ENCODE results near the gene SLC30A2. TPM values are rescaled to one million over a fixed set of nuclear protein-coding genes. Genes with fewer than 3 reads are reported as not detected.

Gene SLC30A2
- total RNA-seq, 3 donors from 2014 or later = 0.16 to 1.3 (median 0.33) TPM

DNA sequence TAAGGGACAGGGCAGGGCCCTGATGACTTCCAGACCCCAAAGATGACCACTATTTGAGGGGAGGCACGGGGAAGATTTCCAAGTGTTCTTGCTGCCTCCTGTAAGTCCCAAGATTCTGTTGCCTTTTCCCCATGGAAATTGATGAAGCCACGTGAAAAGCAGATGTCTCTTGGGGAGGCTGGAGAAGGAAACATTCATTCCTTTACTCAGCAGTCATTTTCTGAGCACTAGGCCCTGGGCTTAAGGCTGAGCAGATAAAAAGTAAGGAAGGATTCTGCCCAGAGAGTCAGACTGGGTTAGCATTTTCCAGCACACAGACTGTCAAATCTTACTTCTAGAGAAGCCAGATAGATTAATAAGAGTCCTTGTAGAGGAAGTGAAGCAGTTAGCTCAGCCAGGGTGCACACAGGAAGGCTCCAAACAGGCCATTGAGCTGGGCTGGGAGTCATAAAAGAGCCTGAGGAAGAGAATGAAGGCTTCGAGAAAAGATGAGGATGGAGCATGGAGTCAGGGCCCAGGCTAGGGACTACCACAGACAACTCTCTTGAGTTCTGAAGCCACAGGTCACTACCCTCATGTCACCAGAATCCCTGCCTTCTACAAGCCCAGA is 14.2 kb downstream of the SLC30A2 start:
- no peak for DNase-seq (ENCODE audit: low spot score in 2 of 2)
- Histone ChIP-seq H3K27ac (no peak overlapping the region), H3K27me3 (no peaks in the 10 kb centered on the region), H3K4me3 (no peak overlapping the region), H3K36me3 (no peaks in the 10 kb centered on the region), H3K9me3 (no peaks in the 10 kb centered on the region), H3K4me1 (peaks cover 3% of the 10 kb centered on the region in 2 donors)
- TF ChIP-seq, protein P1, sequence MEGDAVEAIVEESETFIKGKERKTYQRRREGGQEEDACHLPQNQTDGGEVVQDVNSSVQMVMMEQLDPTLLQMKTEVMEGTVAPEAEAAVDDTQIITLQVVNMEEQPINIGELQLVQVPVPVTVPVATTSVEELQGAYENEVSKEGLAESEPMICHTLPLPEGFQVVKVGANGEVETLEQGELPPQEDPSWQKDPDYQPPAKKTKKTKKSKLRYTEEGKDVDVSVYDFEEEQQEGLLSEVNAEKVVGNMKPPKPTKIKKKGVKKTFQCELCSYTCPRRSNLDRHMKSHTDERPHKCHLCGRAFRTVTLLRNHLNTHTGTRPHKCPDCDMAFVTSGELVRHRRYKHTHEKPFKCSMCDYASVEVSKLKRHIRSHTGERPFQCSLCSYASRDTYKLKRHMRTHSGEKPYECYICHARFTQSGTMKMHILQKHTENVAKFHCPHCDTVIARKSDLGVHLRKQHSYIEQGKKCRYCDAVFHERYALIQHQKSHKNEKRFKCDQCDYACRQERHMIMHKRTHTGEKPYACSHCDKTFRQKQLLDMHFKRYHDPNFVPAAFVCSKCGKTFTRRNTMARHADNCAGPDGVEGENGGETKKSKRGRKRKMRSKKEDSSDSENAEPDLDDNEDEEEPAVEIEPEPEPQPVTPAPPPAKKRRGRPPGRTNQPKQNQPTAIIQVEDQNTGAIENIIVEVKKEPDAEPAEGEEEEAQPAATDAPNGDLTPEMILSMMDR (IDR thresholded peaks at IDR 0.05) = no peak
- TF ChIP-seq POLR2A (IDR thresholded peaks at IDR 0.05) (no peak), POLR2AphosphoS5 (IDR thresholded peaks at IDR 0.05) (no peak)
- intact Hi-C loops (cut with DNase I; ENCODE audit: low total_unique reads) = no loop called here

DNA sequence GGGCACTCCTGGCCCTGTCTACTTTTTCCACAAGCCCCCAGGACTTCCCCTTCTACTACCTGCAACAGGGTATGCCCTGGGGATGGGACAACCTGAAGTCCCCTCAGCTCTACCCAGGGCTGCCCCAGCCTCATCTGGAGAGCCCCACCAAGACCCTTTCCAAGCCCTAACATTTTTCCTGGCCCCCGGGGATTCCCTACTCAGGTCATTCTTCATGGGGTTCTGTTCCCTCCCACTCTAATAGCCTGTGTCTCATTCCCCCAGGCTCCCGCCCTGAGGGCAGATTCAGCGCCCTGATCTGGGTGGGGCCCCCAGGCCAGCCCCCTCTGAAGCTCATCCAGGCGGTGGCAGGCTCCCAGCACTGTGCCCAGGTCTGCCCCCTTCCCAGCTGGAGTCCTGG is 14.7 kb downstream of the SLC30A2 start:
- intact Hi-C loops (cut with DNase I; ENCODE audit: low total_unique reads) = no loop called here
- Histone ChIP-seq H3K27me3 (no peaks in the 10 kb centered on the region), H3K27ac (no peak overlapping the region), H3K9me3 (no peaks in the 10 kb centered on the region), H3K36me3 (no peaks in the 10 kb centered on the region), H3K4me1 (peaks cover 2 to 3% of the 10 kb centered on the region in 2 donors), H3K4me3 (no peak overlapping the region)
- TF ChIP-seq POLR2A (IDR thresholded peaks at IDR 0.05) (no peak), POLR2AphosphoS5 (IDR thresholded peaks at IDR 0.05) (no peak)
- TF ChIP-seq, protein P1 (IDR thresholded peaks at IDR 0.05) = no peak
- DNase-seq (ENCODE audit: low spot score in 2 of 2) = no peak

DNA sequence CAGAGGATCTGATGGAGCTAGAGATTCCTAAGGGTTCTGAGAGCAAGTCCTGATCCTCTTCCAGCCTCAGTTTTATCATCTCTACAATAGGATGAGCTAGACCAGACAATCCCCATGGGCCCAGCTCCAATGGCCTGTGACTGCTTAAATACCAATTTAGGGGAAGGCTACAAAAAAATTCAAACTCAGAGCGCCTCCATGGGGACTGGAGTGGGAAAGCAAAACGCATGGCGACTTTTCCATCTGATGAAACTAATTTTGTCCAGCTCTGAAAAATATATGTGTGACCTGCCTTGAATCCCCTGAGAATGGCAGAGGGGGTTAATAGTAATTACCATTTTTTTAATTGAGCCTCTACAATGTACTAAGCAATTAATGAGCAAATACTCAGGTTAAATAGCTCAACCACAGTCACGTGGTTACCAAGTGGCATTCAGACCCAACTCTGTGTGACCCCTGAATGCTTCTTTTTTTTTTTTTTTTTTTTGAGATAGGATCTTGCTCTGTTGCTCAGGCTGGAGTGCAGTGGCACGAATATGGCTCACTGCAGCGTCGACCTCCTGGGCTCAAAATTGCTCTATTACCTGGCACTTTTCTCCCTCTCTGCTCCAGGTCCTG is 15.9 kb downstream of the SLC30A2 start:
- Histone ChIP-seq H3K4me3 (no peak overlapping the region), H3K4me1 (peaks cover 0 to 2% of the 10 kb centered on the region in 2 donors), H3K27me3 (no peaks in the 10 kb centered on the region), H3K27ac (no peak overlapping the region), H3K9me3 (no peaks in the 10 kb centered on the region), H3K36me3 (no peaks in the 10 kb centered on the region)
- intact Hi-C loops (cut with DNase I; ENCODE audit: low total_unique reads) = no loop called here
- TF ChIP-seq POLR2AphosphoS5 (IDR thresholded peaks at IDR 0.05) (no peak), POLR2A (IDR thresholded peaks at IDR 0.05) (no peak)
- TF ChIP-seq, protein P1 (IDR thresholded peaks at IDR 0.05) = no peak
- no peak for DNase-seq (ENCODE audit: low spot score in 2 of 2)

DNA sequence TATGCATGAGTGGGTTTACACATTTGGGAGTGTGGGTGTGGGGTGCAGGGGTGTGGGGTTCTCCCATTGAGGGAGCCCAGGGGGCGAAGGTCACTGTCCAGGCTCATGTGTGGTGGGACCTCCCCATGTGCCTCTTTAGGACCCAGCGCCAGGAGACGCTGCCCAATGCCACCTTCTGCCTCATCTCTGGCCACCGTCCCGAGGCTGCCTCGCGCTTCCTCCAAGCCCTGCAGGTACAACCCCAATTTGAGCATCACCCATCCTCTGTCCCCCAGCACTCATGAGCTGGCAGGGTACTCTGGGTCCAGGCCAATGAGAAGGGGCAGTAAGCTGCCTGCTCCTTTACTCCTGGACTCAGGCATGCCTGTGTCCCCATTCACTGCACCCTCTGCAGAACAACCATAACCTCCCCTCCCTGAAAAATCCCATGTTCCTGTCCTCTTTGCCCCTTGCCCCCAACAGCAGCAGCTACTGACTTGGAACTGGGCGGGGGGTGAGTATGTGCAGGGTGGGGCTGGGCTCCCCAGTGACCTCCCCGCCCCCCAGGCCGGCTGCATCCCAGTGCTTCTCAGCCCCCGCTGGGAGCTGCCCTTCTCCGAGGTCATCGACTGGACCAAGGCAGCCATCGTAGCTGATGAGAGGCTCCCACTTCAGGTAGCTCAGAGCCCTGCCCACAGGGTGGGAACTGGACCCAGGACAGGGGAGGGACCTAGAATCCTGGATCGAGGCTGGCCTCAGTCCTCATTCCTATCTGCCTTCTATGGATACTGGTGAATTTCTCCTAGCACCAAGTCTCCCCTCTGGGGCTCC is 16.7 kb downstream of the SLC30A2 start:
- DNase-seq (ENCODE audit: low spot score in 2 of 2) = no peak
- Histone ChIP-seq H3K4me3 (no peak overlapping the region), H3K27me3 (no peaks in the 10 kb centered on the region), H3K4me1 (no peaks in the 10 kb centered on the region), H3K27ac (no peak overlapping the region), H3K9me3 (no peaks in the 10 kb centered on the region), H3K36me3 (no peaks in the 10 kb centered on the region)
- intact Hi-C loops (cut with DNase I; ENCODE audit: low total_unique reads) = no loop called here
- TF ChIP-seq, protein P1 (IDR thresholded peaks at IDR 0.05) = no peak
- TF ChIP-seq POLR2AphosphoS5 (IDR thresholded peaks at IDR 0.05) (no peak), POLR2A (IDR thresholded peaks at IDR 0.05) (no peak)

DNA sequence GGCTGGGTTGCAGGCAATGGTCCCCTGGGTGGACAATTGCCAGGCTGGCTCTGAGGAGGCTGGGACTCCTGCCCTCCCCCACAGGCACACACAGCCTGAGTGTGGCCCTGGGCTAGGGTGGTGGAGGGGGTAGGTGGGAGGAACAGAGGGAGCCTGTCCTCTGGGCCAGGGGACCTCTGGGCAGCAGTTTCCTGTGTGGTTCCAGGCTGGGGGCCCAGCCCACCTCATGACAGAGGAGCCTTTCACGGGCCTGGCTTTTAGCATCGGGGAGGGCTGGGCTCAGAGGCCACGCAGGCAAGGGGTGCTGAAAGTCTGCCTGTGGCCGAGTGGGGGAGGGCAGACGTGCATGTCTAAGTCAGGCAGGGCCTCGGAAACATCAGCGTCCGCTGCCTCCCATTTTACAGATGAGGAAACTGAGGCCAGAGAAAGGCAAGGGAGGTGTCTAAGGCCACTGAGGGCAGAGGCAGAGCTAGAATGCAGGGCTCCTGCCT is 17.4 kb downstream of the SLC30A2 start:
- no peaks in the 10 kb centered on the region for H3K4me1 ChIP-seq
- TF ChIP-seq POLR2AphosphoS5 (IDR thresholded peaks at IDR 0.05) = no peak
- TF ChIP-seq, protein P1 (IDR thresholded peaks at IDR 0.05) = no peak
- TF ChIP-seq POLR2A (IDR thresholded peaks at IDR 0.05) = no peak
- H3K9me3 ChIP-seq = no peaks in the 10 kb centered on the region
- no peaks in the 10 kb centered on the region for H3K36me3 ChIP-seq
- no peaks in the 10 kb centered on the region for H3K27me3 ChIP-seq
- H3K4me3 ChIP-seq = no peak overlapping the region
- intact Hi-C loops (cut with DNase I; ENCODE audit: low total_unique reads) = no loop called here
- no peak for DNase-seq (ENCODE audit: low spot score in 2 of 2)
- H3K27ac ChIP-seq = no peak overlapping the region
